OCI-LY1 (cell line): ENCODE results near the gene STX8.

Source experiments
- EZH2 ChIP-seq: fragments of 200-600 bp; sonication (generic), shearing (Covaris generic); IDR thresholded peaks from 2 replicates; pipeline ENCODE4 v1.8.0; 2017; ENCODE audit warnings: borderline replicate concordance, mixed run types, mild to moderate bottlenecking, antibody characterized with exemption, low read length, moderate library complexity, mixed read lengths
- TF ChIP-seq, protein P1 (sequence below): fragments of 200-600 bp; sonication (generic), shearing (Covaris generic); IDR thresholded peaks from 2 replicates; pipeline ENCODE4 v1.5.1; 2017; ENCODE audit warnings: mild to moderate bottlenecking, antibody characterized with exemption, low read length, moderate library complexity, mixed read lengths

DNA sequence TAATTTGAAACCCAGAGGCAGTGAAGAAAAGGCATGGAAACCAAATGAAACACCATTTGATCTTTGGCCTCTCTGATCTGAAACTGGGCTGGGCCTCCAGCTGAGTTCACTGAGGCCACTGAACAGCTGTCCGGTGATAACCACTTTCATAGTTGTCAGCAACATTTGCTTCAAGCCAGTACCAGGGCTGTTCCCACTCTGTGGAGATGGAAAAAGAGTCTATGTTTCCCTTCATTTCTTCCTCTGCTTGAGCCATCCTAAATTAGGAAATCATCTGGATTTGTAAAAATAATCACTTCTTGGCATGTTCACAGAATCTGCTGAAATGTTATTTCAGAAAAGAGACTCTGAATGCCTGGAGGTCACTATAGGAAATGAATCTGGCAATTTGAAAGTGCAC, 119.3 kb downstream of the STX8 start:
- TF ChIP-seq, protein P1, sequence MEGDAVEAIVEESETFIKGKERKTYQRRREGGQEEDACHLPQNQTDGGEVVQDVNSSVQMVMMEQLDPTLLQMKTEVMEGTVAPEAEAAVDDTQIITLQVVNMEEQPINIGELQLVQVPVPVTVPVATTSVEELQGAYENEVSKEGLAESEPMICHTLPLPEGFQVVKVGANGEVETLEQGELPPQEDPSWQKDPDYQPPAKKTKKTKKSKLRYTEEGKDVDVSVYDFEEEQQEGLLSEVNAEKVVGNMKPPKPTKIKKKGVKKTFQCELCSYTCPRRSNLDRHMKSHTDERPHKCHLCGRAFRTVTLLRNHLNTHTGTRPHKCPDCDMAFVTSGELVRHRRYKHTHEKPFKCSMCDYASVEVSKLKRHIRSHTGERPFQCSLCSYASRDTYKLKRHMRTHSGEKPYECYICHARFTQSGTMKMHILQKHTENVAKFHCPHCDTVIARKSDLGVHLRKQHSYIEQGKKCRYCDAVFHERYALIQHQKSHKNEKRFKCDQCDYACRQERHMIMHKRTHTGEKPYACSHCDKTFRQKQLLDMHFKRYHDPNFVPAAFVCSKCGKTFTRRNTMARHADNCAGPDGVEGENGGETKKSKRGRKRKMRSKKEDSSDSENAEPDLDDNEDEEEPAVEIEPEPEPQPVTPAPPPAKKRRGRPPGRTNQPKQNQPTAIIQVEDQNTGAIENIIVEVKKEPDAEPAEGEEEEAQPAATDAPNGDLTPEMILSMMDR = no peak
- TF ChIP-seq EZH2 = no peak
